ENCODE measurements around the gene CCL19.

The CCL19 gene

GRCh38 chr9:34693560-34693959 lies 2.5 kb upstream of the CCL19 start:
- no peak for DNase-seq

- no peak for DNase-seq
Observed at GRCh38 chr9:34691936-34692315, 850 bp upstream of the CCL19 start.

- no peak for DNase-seq
Observed at GRCh38 chr9:34689512-34689911, 1.6 kb downstream of the CCL19 start.

GRCh38 chr9:34689116-34689470 lies 2.0 kb downstream of the CCL19 start:
- DNase-seq: no peak

- no peak for DNase-seq
Observed at GRCh38 chr9:34688329-34689115, 2.6 kb downstream of the CCL19 start.

GRCh38 chr9:34687276-34688030 lies 3.6 kb downstream of the CCL19 start:
- DNase-seq: no peak

- DNase-seq: no peak
Observed at GRCh38 chr9:34686732-34687131, 4.3 kb downstream of the CCL19 start.

- no peak for DNase-seq
Observed at GRCh38 chr9:34686231-34686630, 4.8 kb downstream of the CCL19 start.

GRCh38 chr9:34685591-34685990 lies 5.5 kb downstream of the CCL19 start:
- no peak for DNase-seq

- no peak for DNase-seq
Observed at GRCh38 chr9:34684816-34685215, 6.3 kb downstream of the CCL19 start.

GRCh38 chr9:34684145-34684544 lies 6.9 kb downstream of the CCL19 start:
- no peak for DNase-seq

GRCh38 chr9:34675869-34676268 lies 15.2 kb downstream of the CCL19 start:
- no peak for DNase-seq

GRCh38 chr9:34675048-34675714 lies 15.9 kb downstream of the CCL19 start:
- peak; percentile 64 for DNase-seq

GRCh38 chr9:34674440-34674839 lies 16.6 kb downstream of the CCL19 start:
- DNase-seq: no peak

- no peak for DNase-seq
Observed at GRCh38 chr9:34671307-34671706, 19.8 kb downstream of the CCL19 start.

GRCh38 chr9:34669809-34670562 lies 21.1 kb downstream of the CCL19 start:
- no peak for DNase-seq

GRCh38 chr9:34665381-34666250 lies 25.5 kb downstream of the CCL19 start:
- peak; percentile 96 for DNase-seq

GRCh38 chr9:34665067-34665380 lies 26.1 kb downstream of the CCL19 start:
- no peak for DNase-seq

- DNase-seq: peak; percentile 71
Observed at GRCh38 chr9:34664281-34665066, 26.6 kb downstream of the CCL19 start.

GRCh38 chr9:34663303-34663605 lies 27.8 kb downstream of the CCL19 start:
- no peak for DNase-seq

GRCh38 chr9:34662526-34663302 lies 28.4 kb downstream of the CCL19 start, which contains the start of gene CCL27:
TSS of gene CCL27 (minus strand) at chr9:34662657. CDS start at chr9:34662633, 24 bp downstream.
- DNase-seq: no peak

All from right hindlimb (tissue), 1 donor.